ENCODE measurements around the gene KRTAP10-4.
"Not testable (repeated sequence)": the region's sequence is repeated elsewhere in the genome, so short reads cannot be mapped to it uniquely, and the experiment has no call there.

Gene KRTAP10-4

DNA sequence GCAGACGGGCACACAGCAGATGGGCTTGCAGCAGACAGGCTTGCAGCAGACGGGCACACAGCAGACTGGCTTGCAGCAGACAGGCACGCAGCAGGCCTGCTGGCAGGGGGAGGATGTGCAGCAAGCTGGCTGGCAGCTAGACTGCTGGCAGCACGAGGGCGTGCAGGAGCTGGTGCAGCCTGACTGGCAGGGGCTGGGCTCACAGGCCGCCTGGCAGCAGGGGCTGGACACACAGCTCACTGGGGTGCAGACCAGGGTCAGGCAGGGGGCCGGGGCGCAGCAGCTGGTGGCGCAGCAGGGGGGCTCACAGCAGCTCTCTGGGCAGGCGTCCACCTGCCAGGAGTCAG is 15.2 kb upstream of the KRTAP10-4 start:
- DNase-seq: not testable (repeated sequence)

- no peak for DNase-seq
These were observed 14.8 kb upstream of the KRTAP10-4 start, which contains the start of gene KRTAP10-3 for GRCh38 chr21:44558695-44559094. Gene KRTAP10-3 (minus strand): TSS chr21:44558795. CDS start chr21:44558715, 80 bp downstream.

- no peak for DNase-seq
These were observed 9.4 kb upstream of the KRTAP10-4 start for GRCh38 chr21:44564099-44564498.

DNA sequence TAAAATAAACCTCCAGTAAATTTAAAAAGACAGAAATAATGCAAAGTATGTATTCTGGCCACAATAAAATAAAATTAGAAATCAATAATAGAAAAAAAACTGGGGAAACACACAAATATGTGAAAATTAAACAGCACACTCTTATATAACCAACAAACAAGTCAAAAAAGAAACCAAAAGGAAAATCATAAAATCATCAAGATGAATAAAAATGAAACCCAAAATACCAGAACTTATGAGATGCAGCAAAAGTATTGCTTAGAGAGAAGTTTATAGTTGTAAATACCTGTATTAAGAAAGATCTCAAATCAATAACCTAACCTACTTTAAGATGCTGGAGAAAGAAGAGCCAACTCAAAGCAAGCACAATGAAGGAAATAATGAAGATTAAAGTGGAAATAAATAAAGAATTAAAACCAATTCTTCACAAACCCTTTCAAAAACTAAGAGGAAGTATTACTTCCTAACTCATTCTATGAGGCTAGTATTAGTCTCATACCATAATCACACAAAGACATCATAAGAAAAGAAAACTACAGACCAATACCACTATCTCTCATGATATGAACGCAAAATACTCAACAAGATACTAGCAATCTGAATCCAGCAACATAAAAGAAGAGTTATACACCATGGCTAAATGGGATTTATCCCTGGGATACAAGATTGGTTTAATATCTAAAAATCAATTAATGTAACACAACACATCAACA is 8.5 kb upstream of the KRTAP10-4 start:
- no peak for DNase-seq

GRCh38 chr21:44566403-44566802 is 7.1 kb upstream of the KRTAP10-4 start:
- no peak for DNase-seq

DNA sequence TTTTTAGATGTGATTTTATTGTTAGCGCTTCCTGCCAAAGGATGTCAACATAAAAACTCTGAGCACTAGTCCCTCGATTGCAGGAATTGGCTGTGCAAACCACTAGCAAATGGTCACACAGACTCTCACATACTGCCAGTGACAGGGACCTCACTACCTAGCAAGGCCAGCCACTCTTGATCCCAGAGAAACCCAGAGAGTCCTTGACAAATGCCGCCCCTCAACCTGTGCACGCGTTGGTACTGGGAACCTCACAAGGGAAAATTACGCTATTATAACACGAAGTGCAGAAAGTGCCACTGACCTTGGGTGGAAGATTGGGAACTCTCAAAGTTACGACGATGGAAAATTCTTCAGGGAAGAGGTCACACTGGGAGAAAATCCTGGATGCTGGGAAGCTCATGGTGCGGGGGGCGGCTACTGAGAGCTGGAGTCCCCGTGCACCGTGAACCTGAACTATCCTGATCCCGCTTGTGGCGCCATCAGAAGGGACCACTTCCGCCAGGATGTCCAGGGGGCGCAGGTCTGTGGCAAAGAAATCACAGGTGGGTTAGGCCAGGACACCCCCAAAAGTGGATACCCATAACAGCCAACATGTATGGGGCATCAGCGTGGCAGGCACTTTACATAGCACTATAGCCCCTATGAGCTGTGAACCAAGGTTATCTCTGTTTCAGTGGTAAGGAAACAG is 5.9 kb upstream of the KRTAP10-4 start:
- no peak for DNase-seq

- no peak for DNase-seq
These were observed 5.3 kb upstream of the KRTAP10-4 start for GRCh38 chr21:44568261-44568660.

DNA sequence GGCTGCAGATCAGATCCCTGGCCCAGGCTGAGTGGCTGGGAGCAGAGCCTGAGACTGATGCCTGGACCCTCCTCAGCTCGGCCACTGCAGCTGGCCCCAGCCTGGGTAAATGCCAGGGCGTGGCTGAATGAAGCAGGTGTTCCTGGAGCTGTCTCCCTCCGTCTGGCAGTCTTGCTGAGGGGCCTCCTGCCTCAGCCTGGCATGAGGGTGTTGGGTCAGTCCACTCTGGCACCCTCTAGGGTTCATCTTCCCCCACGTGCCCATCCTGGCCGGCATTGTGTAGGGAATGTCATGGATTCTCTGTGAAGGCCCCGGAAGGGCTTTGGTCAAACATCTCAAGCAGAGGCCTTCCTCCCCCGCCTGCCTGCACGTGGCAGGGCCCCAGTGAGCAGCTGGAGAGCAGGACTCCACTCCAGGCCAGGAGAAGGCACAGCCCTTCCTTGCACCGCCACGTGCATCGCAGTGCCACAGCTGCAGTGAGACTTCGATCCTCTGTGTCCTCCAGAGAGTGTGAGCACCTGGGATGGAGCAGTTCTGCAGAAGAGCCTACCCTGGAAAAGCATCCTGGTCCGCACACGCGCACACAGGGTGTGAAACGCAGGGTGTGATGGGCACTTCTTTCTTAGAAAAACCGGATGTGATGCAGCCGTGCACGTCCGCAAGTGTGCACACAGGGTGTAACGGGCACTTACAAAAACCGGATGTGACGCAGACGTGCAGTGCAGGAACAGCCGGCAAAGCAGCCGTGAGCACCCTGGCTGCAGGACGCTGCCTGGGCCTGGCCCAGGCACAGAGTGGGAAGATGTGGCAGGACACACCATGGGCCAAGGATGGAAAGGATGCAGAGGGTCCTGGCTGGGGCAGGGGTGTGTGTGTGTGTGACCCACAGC is 4.6 kb upstream of the KRTAP10-4 start:
- no peak for DNase-seq

DNA sequence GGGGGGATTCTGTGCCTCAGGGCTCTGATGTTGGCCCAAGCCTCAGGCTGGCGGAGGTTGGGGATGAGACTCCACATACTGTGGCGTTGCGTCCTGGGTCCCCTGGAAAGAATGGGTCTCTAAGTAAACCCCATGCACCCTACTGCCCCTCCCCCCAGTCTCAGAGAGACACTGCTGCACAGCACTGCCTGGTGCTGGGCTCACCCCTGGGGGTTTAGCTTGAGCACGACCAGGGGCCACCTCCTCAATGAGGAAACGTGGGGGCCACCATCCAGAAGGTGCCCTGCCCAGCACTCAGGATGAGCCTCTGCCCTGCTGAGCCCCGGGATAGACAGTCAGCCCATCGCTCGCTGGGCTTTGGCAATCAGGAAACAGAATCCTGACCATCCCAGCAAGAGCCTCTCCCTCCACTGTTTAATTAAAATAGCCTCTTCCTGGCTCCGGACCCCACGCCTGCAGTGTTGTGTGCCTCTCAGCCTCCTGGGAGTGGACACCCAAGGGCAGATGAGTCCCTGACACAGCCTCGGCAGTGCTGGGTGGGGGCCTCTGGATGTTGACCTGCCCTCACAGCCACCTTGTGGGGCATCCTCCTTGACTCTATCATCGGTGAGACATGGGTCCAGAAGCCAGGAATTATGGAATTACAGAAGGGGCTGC is 3.5 kb upstream of the KRTAP10-4 start:
- DNase-seq: no peak

DNA sequence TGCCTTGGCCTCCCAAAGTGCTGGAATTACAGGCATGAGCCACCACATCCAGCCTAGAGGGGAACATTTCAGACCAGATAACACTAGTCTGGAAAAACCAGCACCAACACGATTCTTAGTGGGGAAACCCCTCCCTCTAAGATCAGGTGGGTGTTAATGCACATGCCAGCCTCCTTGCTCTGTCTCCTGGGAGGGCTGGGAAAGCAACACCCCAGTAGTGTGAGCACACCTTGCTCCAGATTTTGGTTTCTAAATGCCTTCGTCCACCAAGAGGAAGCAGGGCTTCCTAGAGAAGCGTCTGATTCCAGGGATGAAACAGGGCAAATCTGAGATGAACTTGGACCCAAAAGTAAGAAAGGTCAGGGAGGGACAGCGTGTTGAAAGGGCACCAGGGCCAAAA is 2.2 kb upstream of the KRTAP10-4 start:
- no peak for DNase-seq

DNA sequence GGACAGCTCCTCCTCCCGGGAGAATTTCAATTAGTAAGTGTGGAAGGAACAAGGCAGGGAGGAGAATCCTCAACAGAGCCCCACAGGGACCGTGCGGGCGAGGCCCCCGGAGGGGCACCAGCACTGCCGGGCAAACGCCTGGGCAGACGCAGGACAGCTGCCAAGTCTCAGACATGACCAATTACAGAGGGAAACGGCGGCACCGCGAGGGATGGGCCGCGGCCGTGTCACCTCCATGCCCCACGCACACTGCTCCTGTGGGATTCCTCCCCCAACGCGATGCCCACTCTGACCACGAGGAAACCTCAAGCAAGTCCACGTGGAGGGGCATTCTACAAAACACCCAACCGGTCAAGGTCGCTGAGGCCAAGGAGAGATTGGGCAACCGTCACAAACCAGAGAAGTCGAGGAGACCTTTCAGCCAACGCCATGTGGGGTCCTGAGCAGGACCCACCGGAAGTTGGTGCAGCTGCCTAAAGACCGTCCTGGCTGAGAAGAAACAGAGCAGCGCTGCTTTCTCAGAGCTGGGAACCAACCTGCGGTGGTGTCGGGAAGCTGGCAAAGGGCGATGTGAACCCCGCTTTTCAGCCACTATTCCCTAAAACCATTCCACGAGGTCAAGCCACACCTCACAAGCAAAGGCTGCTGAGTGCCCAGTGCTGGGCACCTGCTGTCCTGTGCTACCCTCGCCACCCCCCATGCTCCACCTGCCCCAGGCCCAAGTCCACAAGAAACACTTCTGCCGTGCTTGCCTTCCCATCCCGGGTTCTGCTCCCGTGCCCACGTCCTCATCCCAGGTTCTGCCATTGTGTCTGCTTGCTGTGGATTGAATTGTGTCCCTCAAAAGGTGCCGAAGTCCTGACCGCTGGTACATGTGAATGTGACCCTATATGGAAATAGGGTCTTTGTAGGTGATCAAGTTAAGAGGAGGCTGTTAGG is 1.4 kb upstream of the KRTAP10-4 start:
- no peak for DNase-seq

GRCh38 chr21:44572959-44573583 is 458 bp upstream of the KRTAP10-4 start:
- no peak for DNase-seq

DNA sequence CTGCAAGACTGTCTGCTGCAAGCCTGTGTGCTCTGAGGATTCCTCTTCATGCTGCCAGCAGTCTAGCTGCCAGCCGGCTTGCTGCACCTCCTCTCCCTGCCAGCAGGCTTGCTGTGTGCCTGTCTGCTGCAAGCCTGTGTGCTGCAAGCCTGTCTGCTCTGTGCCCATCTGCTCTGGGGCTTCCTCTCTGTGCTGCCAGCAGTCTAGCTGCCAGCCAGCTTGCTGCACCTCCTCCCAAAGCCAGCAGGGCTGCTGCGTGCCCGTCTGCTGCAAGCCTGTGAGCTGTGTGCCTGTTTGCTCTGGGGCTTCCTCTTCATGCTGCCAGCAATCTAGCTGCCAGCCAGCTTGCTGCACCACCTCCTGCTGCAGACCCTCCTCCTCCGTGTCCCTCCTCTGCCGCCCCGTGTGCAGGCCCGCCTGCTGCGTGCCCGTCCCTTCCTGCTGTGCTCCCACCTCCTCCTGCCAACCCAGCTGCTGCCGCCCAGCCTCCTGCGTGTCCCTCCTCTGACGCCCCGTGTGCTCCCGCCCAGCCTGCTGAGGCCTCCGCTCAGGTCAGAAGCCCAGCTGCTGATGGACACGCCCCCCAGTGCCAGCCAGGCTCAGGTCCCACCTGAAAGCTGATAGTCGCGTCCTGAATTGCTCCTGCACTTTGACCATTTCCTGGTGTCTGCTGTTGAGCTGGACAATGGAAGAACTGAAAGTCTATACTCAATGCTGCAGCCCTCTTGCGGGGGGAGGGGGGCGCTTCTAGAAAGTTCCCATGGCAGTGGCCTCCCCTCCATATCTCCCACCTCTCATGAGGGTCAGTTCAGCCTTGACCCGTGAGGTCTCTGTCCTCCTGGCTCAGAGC is 1.2 kb downstream of the KRTAP10-4 start:
- DNase-seq: no peak

- DNase-seq: no peak
These were observed 1.9 kb downstream of the KRTAP10-4 start for GRCh38 chr21:44575307-44576024.

DNA sequence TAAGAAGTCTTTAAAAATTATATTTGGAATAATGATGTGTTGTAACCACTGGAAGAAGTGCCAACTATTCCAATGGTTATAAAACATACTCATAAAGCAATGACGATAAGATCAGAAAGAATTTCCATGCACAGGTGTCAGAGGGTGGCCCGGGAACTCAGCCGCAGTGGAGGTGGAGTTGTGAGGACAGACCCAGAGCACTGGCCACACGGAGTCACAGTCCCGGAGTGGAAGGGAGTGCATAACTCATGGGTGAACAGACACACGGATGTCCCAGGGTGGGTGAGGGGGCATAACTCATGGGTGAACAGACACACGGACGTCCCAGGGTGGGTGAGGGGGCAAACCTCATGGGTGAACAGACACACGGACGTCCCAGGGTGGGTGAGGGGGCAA is 2.5 kb downstream of the KRTAP10-4 start:
- DNase-seq: no peak

- DNase-seq: no peak
These were observed 5.0 kb downstream of the KRTAP10-4 start for GRCh38 chr21:44578371-44579055.

- DNase-seq: no peak
These were observed 5.7 kb downstream of the KRTAP10-4 start for GRCh38 chr21:44579056-44579832.

- DNase-seq: no peak
These were observed 6.3 kb downstream of the KRTAP10-4 start for GRCh38 chr21:44579833-44580144.

Data from NCI-H446 treated with DMSO at 0.1 percent for 48 hours (cell line).